Cardiac muscle cell (in vitro differentiated cells and primary cell): ENCODE measurements around the gene NFKBIB. TPM values are rescaled to one million over a fixed set of nuclear protein-coding genes. Genes with fewer than 3 reads are reported as not detected.
"Not testable (repeated sequence)": the region's sequence is repeated elsewhere in the genome, so short reads cannot be mapped to it uniquely, and the experiment has no call there.

Source experiments
- DNase-seq, 2 donors: peaks; one replicate each; pipeline versions ENCODE4 v3.0.0 to v3.0.0-alpha.2; 2010 to 2017; ENCODE audit warnings: low read depth in 1 of 2, low spot score in 1 of 2
- H3K27ac ChIP-seq: fragments of 200-600 bp; sonication (generic); 2 replicates; pipeline ENCODE4 v1.5.1; 2016
- H3K27me3 ChIP-seq: fragments of 200-600 bp; sonication (generic); 2 replicates; pipeline ENCODE4 v1.6.0; 2016; ENCODE audit warnings: control low read depth
- H3K36me3 ChIP-seq: fragments of 200-600 bp; sonication (generic); 2 replicates; pipeline ENCODE4 v1.5.1; 2016; ENCODE audit warnings: control low read depth
- H3K4me1 ChIP-seq: fragments of 200-600 bp; sonication (generic); 2 replicates; pipeline ENCODE4 v1.8.1; 2017; ENCODE audit warnings: low read depth, mild to moderate bottlenecking, mixed run types
- H3K4me3 ChIP-seq: fragments of 200-600 bp; sonication (generic); 2 replicates; pipeline ENCODE4 v1.5.1; 2016; ENCODE audit warnings: mild to moderate bottlenecking
- H3K9me3 ChIP-seq: fragments of 200-600 bp; sonication (generic); 2 replicates; pipeline ENCODE4 v1.5.1; 2017; ENCODE audit warnings: low read depth, mild to moderate bottlenecking, control low read depth
- polyA plus RNA-seq: library from polyadenylated mRNA; unstranded; fragments of >200 nt; fragmentation: Nextera tagmentation; extraction: Ambion mirVana; gene quantifications from 2 replicates; pipeline ENCODE4 v1.2.1, GENCODE V29; 2016
- total RNA-seq: library from RNA; depleted of rRNA; stranded (reverse); fragments of >200 nt; gene quantifications from 2 replicates; pipeline ENCODE4 v1.2.3, GENCODE V29; 2016
- TF ChIP-seq, protein P1 (sequence below): IDR thresholded peaks from 2 replicates; pipeline ENCODE4 v1.5.1; 2012; ENCODE audit warnings: low read depth, mild to moderate bottlenecking, low read length

The NFKBIB gene
- total and polyA plus RNA-seq, 2 experiments from 2014 or later, result 14.7 to 19.6 TPM

DNA sequence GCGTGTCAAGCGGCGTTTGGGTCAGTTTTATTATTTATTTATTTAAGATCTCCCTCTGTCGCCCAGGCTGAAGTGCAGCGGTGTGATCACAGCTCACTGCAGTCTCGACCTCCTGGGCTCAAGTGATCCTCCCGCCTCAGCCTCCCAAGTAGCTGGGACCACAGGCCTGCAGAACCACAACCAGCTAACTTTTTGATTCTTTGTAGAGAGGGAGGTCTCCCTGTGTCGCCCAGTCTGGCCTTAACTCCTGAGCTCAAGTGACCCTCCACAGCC, 31.7 kb downstream of the NFKBIB start:
- TF ChIP-seq, protein P1, sequence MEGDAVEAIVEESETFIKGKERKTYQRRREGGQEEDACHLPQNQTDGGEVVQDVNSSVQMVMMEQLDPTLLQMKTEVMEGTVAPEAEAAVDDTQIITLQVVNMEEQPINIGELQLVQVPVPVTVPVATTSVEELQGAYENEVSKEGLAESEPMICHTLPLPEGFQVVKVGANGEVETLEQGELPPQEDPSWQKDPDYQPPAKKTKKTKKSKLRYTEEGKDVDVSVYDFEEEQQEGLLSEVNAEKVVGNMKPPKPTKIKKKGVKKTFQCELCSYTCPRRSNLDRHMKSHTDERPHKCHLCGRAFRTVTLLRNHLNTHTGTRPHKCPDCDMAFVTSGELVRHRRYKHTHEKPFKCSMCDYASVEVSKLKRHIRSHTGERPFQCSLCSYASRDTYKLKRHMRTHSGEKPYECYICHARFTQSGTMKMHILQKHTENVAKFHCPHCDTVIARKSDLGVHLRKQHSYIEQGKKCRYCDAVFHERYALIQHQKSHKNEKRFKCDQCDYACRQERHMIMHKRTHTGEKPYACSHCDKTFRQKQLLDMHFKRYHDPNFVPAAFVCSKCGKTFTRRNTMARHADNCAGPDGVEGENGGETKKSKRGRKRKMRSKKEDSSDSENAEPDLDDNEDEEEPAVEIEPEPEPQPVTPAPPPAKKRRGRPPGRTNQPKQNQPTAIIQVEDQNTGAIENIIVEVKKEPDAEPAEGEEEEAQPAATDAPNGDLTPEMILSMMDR, result no peak
- H3K9me3 ChIP-seq, result no peaks in the 10 kb centered on the region
- H3K27me3 ChIP-seq, result no peaks in the 10 kb centered on the region
- H3K4me3 ChIP-seq, result peak overlapping the region; percentile 88
- no peak for DNase-seq
- H3K27ac ChIP-seq, result peak overlapping the region; percentile 44
- H3K36me3 ChIP-seq, result peaks cover 2% of the 10 kb centered on the region
- H3K4me1 ChIP-seq, result no peaks in the 10 kb centered on the region

DNA sequence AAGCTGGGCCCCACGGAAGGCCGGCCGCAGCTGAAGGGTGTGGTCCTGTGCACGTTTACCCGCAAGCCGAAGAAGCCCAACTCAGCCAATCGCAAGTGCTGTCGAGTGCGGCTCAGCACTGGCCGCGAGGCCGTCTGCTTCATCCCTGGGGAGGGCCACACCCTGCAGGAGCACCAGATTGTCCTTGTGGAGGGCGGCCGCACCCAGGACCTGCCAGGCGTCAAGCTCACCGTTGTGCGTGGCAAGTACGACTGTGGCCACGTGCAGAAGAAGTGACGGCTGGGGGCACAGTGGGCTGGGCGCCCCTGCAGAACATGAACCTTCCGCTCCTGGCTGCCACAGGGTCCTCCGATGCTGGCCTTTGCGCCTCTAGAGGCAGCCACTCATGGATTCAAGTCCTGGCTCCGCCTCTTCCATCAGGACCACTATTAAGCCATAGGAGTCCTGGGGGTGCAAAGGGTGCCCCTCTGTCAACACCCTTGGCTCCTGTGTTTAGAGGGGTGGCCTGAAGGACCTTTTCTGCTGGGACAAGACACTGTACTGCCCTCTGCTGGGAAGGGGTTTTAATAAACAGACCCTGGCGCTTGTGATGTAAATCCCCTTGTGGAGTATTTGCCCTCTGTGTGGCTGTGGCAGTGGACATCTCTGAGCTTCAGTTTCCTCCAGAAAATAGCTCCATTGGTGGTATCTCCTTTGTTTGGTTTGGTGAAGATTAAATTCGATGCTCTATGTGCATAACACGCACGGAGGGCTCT, 32.8 kb downstream of the NFKBIB start:
- Histone ChIP-seq H3K4me3 (no peak overlapping the region), H3K4me1 (no peaks in the 10 kb centered on the region), H3K27me3 (no peaks in the 10 kb centered on the region), H3K27ac (no peak overlapping the region), H3K9me3 (no peaks in the 10 kb centered on the region), H3K36me3 (peaks cover 2% of the 10 kb centered on the region)
- DNase-seq, result peak; percentile 60 to 61
- TF ChIP-seq, protein P1, result peak; percentile 41

DNA sequence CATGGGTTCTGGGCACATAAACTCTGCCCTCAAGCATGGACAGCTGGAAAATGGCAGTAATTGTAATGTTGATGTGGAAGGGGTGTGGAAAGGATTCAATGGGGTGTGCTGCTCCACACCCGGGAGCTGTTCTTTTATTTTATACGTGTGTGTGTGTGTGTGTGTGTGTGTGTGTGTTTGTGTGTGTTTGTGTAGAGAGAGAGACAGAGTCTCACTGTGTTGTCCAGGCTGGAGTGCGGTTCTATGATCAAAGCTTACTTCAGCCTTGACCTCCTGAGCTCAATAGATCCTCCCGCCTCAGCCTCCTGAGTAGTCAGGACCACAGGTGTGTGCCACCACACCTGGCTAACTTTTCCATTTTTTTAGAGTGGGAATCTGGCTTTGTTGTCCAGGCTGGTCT, 33.8 kb downstream of the NFKBIB start:
- H3K4me3 ChIP-seq, result no peak overlapping the region
- no peaks in the 10 kb centered on the region for H3K4me1 ChIP-seq
- no peaks in the 10 kb centered on the region for H3K36me3 ChIP-seq
- no peaks in the 10 kb centered on the region for H3K27me3 ChIP-seq
- no peak for DNase-seq
- no peaks in the 10 kb centered on the region for H3K9me3 ChIP-seq
- H3K27ac ChIP-seq, result no peak overlapping the region
- TF ChIP-seq, protein P1, result no peak

DNA sequence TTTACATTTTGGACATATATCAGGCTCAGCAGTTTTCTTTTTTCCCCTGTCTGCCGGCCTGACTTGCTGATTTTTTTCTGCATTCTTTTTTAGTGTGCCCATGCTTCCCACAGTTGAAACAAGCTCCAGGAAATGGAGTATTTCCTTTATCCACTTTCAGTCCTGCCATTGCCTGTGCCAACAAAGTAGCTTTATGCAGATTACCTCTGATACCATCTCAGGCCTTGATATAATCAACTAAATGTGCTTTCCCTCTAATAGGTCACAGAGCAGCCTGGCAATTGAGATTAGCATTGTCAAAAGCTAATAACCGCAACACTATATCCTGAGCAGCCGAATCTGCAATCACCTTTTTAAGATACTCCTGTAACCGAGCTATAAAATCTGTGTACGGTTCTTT, 40.2 kb downstream of the NFKBIB start:
- Histone ChIP-seq H3K27ac (no peak overlapping the region), H3K36me3 (peaks cover 4% of the 10 kb centered on the region), H3K27me3 (no peaks in the 10 kb centered on the region), H3K9me3 (no peaks in the 10 kb centered on the region), H3K4me3 (no peak overlapping the region), H3K4me1 (no peaks in the 10 kb centered on the region)
- TF ChIP-seq, protein P1, result no peak
- no peak for DNase-seq

DNA sequence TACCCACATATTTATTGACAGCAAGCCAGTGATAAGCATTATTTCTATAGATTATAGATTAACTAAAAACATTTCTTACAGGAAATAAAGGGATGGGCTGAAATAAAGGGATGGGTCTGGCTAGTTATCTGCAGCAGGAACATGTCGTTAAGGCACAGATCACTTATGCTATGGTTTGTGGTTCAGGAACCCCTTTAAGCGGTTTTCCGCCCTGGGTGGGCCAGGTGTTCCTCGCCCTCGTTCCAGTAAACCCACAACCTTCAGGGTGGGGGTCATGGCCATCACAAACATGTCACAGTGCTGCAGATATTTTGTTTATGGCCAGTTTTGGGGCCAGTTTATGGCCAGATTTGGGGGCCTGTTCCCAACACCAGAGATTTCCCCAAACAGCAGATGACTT, 41.7 kb downstream of the NFKBIB start:
- DNase-seq, H3K9me3 ChIP-seq, H3K27ac ChIP-seq: not testable (repeated sequence)

DNA sequence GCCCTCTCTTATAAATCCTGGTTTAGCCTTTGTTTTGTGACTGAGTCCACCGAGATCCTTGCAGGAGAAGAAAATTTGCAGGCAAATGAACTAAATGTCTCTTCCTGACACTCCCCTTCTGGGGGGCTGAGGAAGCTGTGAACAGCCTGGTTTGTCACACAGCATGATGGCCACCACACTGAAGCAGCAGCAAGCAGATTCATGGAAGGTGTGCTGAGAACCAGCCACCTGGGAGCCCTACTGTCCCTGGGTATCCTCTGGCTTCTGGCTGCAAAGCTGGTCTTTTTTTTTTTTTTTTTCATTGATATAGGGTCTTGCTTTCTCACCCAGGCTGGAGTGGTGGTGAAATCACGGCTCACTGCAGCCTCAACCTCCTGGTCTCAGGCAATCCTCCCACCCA, 42.2 kb downstream of the NFKBIB start:
- Histone ChIP-seq H3K9me3 (no peaks in the 10 kb centered on the region), H3K4me3 (no peak overlapping the region), H3K4me1 (no peaks in the 10 kb centered on the region), H3K27ac (no peak overlapping the region), H3K27me3 (no peaks in the 10 kb centered on the region), H3K36me3 (peaks cover 4% of the 10 kb centered on the region)
- TF ChIP-seq, protein P1, result no peak
- DNase-seq, result no peak

More for the DNA sequence above, 41.7 kb downstream of the NFKBIB start:
- not testable (repeated sequence) for H3K27me3 ChIP-seq, H3K4me1 ChIP-seq, H3K4me3 ChIP-seq, H3K36me3 ChIP-seq
